ENCODE results near the gene ZNF79. TPM values are rescaled to one million over a fixed set of nuclear protein-coding genes. Genes with fewer than 3 reads are reported as not detected.

Gene ZNF79
- total and polyA plus RNA-seq, 2 of the 8 experiments (the other 6 are each of a cell fraction or from before 2014, with no cell fraction given) = 2.4 to 7.4 TPM

GRCh38 chr9:127397646-127398274 lies 26.4 kb upstream of the ZNF79 start (continued):
- TF ChIP-seq CTCF (IDR thresholded peaks at IDR 0.05; ENCODE audit: control extremely low read depth in 1 of 3, insufficient read depth in 1 of 3, low read depth in 1 of 3, low read length in 3 of 3) (peak in 2 of 3 experiments; percentile 42 to 56; a peak in 3 of 4 replicates), TEAD4 (IDR thresholded peaks at IDR 0.05; ENCODE audit: low read depth, low read length) (no peak)
- TF ChIP-seq, protein P1, sequence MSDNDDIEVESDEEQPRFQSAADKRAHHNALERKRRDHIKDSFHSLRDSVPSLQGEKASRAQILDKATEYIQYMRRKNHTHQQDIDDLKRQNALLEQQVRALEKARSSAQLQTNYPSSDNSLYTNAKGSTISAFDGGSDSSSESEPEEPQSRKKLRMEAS (IDR thresholded peaks at IDR 0.05) = no peak

Measured in H1 (cell line).